GM12892 (cell line): ENCODE results near the gene KCTD2.
A peak's percentile ranks its signal among the peaks of the same experiment; 100 is the strongest.

Experiments used
- DNase-seq: peaks from one replicate; pipeline ENCODE4 v3.0.0; 2011; ENCODE audit not compliant: insufficient read length
- FAIRE-seq: peaks from 2 replicates; lab custom pipeline; 2011; peaks lifted over from hg19 to GRCh38; lab: Jason Lieb, UNC
- POLR2A ChIP-seq: IDR thresholded peaks from 2 replicates; pipeline ENCODE4 v1.6.1; 2011; ENCODE audit warnings: low read depth, low read length, control low read depth
- POLR2AphosphoS5 ChIP-seq: IDR thresholded peaks from 2 replicates; pipeline ENCODE4 v1.6.1; 2011; ENCODE audit warnings: low read depth, low read length, control low read depth
- TAF1 ChIP-seq: IDR thresholded peaks from 2 replicates; pipeline ENCODE4 v1.6.1; 2011; ENCODE audit warnings: low read depth, mild to moderate bottlenecking, control low read depth, low read length, borderline replicate concordance

Gene KCTD2

DNA sequence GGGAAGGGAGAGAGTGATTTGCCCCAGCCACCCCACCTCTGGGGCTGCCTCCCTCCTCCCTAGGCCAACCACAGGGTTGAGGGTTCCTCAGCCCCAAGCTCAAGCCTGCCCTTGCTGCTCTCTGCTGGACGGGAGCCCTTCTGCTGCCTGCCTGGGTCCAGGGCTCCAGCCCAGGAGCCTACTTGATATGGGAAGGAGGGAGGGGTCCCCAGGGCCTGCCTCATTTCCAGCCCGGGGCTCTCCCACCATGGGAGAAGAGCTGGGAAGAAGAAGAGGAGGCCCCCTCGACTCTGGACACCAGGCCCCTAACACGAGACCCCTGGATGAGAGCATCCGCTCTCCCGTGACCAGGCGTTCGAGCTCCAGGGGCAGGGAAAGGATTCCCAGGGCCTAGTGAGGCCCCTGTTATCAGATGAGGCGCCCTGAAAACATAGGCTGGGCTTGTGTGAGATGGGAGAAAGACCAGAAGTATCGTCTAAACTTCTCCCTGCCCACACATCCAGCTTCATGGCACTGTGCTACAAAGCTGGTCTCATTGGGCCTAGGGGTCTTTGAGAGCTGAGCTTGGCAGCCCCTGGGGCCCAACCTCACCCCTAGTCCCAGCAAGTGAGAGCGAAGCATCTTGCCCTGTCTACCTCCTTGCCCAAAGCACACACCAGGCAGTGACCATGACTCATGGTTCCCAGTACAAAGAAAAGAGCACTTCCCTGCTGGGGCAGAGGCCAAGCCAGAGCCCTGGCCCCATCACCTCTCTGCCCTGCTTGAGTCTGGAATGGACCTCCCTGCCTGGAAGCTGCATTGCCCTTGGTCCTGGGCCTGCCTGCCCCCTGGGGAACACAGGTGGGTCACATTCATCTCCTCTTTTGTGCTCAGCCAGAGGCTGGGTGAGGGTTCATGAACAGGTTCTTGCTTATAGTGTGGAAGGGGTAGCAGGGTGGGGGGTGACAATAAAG lies 41.7 kb downstream of the KCTD2 start:
- FAIRE-seq = no peak
- no peak for DNase-seq
- TF ChIP-seq POLR2A (no peak), TAF1 (no peak)

DNA sequence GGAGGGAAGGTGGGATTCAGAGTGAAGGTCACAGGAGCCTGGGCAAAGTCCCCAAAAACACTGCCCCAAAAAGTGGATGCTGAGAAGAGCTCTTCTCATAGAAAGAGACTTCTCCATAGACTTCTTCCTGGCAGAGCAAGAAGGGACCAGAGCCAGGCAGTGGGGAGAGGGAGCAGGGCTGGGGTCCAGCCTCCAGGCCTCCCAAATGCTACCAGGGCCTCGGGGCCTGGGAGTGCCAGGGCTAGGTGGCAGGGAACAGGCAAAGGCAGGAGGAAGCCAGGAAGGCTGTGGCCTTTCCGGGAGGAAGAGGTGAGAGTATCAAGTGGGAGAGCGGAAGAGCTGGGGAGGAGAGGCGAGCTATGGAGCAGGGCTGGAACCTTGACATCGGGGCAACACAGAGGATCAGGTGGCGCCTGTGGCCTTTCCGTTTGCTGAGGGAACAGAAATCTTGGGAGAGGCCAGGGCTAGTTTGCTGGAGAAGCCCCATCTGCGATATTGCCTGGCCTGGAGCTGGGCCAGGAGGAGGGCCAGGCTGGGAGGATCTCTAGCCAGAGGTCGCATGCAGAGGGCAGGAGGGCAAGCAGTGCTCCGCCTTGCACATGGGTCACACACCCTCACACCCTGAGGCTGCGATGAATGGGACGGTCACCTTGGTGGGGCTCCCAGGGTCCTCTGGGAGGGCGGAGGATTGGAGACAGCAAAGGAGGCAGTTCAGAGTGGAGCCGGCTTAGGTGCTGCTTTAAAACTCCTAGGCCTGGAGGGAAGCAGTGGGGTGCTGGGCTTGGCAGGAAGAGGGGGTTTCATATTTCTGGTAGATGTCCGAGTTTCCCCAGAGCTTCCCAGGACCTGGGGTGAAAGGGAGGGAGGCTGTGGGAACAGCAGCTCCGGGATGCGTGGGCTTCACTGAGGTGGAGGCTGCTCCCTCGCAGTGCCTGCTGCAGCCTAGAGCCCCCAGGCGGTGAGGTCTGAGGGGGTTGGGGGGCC lies 44.1 kb downstream of the KCTD2 start:
- DNase-seq = no peak
- TF ChIP-seq TAF1 = no peak
- TF ChIP-seq POLR2A = no peak
- no peak for TF ChIP-seq POLR2AphosphoS5
- FAIRE-seq = no peak

DNA sequence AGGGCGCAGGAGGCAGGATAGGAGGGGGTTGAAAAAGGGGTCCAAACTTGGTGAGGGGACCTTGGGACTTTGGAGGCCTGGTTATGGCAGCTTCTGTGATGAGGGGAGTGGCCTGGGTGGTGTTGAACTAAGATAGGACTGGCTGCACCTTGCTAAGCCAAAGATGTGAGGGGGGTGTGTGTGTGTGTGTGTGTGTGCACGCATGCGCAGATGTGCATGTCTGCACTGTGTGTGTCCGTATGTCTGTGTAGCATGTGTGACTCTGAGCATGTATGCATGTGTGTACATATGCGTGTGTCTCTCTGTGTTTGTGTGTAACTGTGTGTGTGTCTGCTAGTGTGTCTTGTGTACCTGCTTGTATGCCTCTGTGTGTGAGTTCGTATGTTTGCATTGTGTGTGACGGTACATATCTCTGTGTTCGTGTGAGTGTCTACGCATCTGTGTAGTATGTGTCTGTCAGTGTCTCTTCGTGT lies 44.9 kb downstream of the KCTD2 start:
- DNase-seq (no peak), FAIRE-seq (no peak)
- TF ChIP-seq TAF1 = no peak
- no peak for TF ChIP-seq POLR2AphosphoS5
- no peak for TF ChIP-seq POLR2A

DNA sequence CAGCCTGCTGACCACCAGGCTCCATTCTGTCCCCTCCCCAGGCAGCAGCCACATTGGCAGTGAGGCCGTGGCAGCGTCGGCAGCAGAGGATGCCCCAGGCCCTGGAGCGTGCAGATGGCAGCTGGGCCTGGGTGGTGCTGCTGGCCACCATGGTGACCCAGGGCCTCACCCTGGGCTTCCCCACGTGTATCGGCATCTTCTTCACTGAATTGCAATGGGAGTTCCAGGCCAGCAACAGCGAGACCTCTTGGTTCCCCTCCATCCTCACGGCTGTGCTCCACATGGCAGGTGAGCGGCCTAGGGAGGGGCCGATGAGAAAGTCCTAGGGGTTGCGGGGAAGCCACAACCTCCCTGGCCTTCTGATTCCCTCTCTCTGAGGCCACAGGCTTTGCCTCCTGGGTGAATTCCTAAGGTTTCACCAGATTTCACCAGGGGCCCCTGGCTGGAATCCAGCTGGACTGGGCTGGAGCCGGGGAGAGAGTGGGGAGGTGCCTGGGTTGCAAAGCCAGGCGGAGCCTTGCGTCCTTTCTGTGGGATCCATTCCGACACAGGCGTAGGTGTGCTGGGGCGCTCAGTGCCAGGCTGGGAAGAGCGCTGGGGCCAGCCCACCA lies 46.6 kb downstream of the KCTD2 start:
- DNase-seq (no peak), FAIRE-seq (no peak)
- TF ChIP-seq POLR2A (no peak), POLR2AphosphoS5 (no peak), TAF1 (no peak)

DNA sequence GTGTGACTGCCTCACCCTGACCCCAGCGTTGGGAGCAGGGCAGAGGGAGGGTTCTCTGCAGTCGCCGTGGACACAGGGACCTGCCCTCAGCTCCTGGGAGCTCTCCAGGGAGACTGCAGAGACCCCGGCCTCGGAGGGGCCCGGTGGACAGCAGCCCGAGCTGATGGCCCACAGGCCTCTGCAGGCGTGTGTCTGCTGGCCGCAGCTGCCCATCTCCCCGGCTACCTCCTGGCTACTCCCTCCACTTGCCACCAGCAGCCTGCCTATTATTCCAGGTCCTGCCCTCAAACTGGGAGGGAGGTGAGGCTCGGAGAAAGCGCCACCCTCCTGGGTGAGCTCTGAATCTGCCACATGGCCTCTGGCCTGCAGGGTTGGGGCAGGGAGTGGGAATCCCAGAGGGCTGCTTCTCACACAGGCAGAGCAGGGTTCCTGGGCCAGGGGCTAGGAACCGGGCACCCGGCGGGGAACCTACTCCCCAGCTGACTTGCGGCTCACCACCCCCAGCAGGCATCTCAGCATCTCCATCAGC lies 47.9 kb downstream of the KCTD2 start:
- TF ChIP-seq TAF1 (no peak), POLR2A (no peak), POLR2AphosphoS5 (no peak)
- DNase-seq (no peak), FAIRE-seq (no peak)

DNA sequence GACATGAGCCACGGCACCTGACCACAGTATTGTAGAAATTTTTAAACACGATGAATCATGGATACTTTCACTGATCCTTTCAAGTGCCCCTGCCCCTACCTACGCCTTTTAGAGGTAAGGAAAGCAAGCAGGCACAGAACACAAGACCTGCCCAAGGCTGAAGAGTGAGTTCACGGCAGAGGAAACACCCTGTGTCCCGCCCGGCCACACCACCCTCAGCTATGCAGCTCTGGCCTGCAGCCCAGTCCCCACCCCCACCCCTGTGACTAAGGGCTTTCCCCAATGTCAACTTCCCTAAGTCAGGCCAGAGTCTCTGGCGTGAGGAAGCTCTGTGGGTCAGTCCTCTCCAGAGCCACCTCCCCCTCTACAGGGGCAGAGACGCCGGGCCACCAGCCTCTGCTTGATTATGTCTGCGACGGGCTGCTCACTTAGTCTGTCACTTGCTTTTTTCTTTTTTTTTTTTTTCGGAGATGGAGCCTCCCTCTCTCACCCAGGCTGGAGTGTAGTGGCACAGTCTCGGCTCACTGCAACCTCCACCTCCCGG lies 49.1 kb downstream of the KCTD2 start:
- TF ChIP-seq TAF1 = no peak
- TF ChIP-seq POLR2A = no peak
- no peak for TF ChIP-seq POLR2AphosphoS5
- DNase-seq = no peak
- no peak for FAIRE-seq

DNA sequence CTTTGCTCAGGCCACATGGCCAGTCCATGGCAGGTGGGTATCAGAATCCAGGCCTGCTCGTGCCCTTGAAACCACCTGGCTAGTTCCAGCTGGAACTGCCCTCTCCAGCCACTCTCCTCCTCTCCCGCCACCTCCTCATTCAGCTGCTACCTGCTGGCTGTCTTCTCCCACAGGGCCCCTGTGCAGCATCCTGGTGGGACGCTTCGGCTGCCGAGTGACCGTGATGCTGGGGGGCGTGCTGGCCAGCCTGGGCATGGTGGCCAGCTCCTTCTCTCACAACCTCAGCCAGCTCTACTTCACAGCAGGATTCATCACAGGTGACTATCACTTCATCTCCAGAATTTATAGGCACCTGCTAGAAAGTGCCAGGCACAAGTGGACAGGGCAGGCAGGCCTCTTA lies 50.8 kb downstream of the KCTD2 start:
- TF ChIP-seq POLR2A = no peak
- DNase-seq = no peak
- no peak for FAIRE-seq

DNA sequence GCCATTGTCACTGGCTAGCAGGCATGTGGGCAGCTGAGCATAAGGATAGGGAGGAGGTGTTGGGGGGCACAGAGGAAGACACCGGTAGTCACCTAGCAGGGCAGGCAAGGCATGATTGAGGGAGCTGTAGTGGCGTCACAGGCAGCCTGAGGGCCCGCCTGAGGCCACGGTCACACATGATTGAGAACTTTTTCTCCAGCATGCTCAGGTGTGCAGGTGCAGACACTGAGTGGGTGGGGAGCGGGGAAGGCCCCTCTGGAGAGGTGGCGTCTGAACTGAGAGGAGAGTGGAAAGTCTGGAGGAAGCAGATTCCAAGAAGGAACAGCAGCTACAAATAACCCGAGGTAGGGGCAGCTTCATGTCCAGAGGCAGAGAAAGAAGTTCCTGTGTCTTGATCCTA lies 51.8 kb downstream of the KCTD2 start:
- TF ChIP-seq TAF1 (no peak), POLR2AphosphoS5 (no peak), POLR2A (no peak)
- no peak for FAIRE-seq
- no peak for DNase-seq

DNA sequence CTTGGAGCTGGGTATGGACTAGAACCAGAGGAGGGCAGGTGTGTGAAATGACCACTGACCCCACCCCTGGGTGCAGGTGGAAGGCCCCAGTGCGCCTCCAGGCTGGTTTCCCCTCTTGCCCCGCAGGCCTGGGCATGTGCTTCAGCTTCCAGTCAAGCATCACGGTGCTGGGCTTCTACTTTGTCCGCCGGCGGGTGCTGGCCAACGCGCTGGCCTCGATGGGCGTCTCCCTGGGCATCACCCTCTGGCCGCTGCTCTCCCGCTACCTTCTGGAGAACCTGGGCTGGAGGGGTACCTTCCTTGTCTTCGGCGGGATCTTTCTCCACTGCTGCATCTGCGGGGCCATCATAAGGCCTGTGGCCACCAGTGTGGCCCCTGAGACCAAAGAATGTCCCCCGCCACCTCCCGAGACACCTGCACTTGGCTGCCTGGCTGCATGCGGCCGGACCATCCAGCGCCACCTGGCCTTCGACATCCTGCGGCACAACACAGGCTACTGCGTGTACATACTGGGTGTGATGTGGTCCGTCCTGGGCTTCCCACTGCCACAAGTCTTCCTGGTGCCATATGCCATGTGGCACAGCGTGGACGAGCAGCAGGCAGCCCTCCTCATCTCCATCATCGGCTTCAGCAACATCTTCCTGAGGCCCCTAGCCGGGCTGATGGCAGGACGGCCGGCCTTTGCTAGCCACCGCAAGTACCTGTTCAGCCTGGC lies 53.0 kb downstream of the KCTD2 start:
- DNase-seq (no peak), FAIRE-seq (no peak)
- no peak for TF ChIP-seq TAF1
- TF ChIP-seq POLR2A = no peak
- no peak for TF ChIP-seq POLR2AphosphoS5

DNA sequence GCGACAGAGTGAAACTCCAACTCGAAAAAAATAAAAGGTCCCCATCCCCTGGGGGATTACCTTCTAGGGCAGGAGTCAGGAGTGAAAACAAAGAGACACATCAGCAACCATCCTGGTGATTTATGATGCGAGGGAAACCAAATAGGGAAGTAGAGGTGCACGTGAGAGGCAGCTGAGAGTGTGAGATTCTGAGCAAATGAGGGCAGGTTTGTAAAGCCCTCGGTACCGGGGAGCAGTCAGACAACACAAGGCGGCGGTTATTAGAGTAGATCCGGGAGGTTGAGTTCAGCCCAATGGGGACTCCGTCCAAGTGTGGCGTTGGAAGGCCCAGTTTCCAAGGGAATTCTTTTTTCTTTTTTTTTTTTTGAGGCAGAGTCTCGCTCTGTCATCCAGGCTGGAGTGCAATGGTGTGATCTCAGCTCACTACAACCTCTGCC lies 55.4 kb downstream of the KCTD2 start:
- TF ChIP-seq POLR2AphosphoS5 (no peak), TAF1 (no peak), POLR2A (no peak)
- DNase-seq (peak; percentile 31), FAIRE-seq (peak; percentile 27)
